GM12892 (cell line): ENCODE data around the gene DKKL1.

Source experiments
- POLR2A ChIP-seq: IDR thresholded peaks from 2 replicates; pipeline ENCODE4 v1.6.1; 2011; ENCODE audit warnings: low read depth, low read length, control low read depth
- POLR2AphosphoS5 ChIP-seq: IDR thresholded peaks from 2 replicates; pipeline ENCODE4 v1.6.1; 2011; ENCODE audit warnings: low read depth, low read length, control low read depth
- TAF1 ChIP-seq: IDR thresholded peaks from 2 replicates; pipeline ENCODE4 v1.6.1; 2011; ENCODE audit warnings: low read depth, mild to moderate bottlenecking, control low read depth, low read length, borderline replicate concordance

GRCh38 chr19:49347835-49348234 is 15.8 kb upstream of the DKKL1 start:
- TF ChIP-seq POLR2A: no peak
- no peak for TF ChIP-seq TAF1
- no peak for TF ChIP-seq POLR2AphosphoS5
